H1 (cell line): ENCODE measurements around the gene ADAMTSL2. TPM values are rescaled to one million over a fixed set of nuclear protein-coding genes. Genes with fewer than 3 reads are reported as not detected.

Source experiments
- CTCF ChIA-PET: fragments of 300-600 bp; sonication (Branson Sonifier 250); formaldehyde crosslinking; loops from one replicate; lab custom pipeline; 2021; ENCODE audit not compliant: partially characterized antibody; lab: Charles Lee
- POLR2A ChIA-PET: fragments of 300-600 bp; sonication (Branson Sonifier 250); formaldehyde crosslinking; loops from one replicate; lab custom pipeline; 2021; ENCODE audit warnings: inconsistent platforms; ENCODE audit not compliant: partially characterized antibody; lab: Charles Lee
- DNase-seq, 2 experiments: peaks; one replicate each; pipeline versions ENCODE4 v3.0.0 to v3.0.0-alpha.2; 2010 to 2022; ENCODE audit warnings: low spot score in 2 of 2, low read depth in 1 of 2, mixed read lengths in 1 of 2
- FAIRE-seq: peaks from 2 replicates; lab custom pipeline; 2011; peaks lifted over from hg19 to GRCh38; lab: Jason Lieb, UNC
- H2AFZ ChIP-seq: 2 replicates; pipeline ENCODE4 v1.8.1; 2012; ENCODE audit warnings: low read length, inconsistent platforms
- H2AK5ac ChIP-seq: 2 replicates; pipeline ENCODE4 v1.6.1; 2013; ENCODE audit warnings: low read depth, low read length
- H2BK120ac ChIP-seq: replicated peaks from 2 replicates; pipeline ENCODE3; 2013; ENCODE audit warnings: low read depth, low read length, inconsistent platforms
- H2BK12ac ChIP-seq: 2 replicates; pipeline ENCODE4 v1.6.1; 2013; ENCODE audit warnings: low read depth, low read length
- H2BK15ac ChIP-seq: 2 replicates; pipeline ENCODE4 v1.6.1; 2013; ENCODE audit warnings: low read length
- H2BK20ac ChIP-seq: 2 replicates; pipeline ENCODE4 v1.6.1; 2013; ENCODE audit warnings: low read length
- H2BK5ac ChIP-seq: 2 replicates; pipeline ENCODE4 v1.6.1; 2013; ENCODE audit warnings: low read depth, low read length
- H3K14ac ChIP-seq: 2 replicates; pipeline ENCODE4 v1.6.1; 2013; ENCODE audit warnings: inconsistent platforms; ENCODE audit not compliant: insufficient read length
- H3K18ac ChIP-seq: 2 replicates; pipeline ENCODE4 v1.6.1; 2013; ENCODE audit warnings: low read length; ENCODE audit errors: extremely low read depth
- H3K23ac ChIP-seq: 2 replicates; pipeline ENCODE4 v1.6.1; 2013; ENCODE audit warnings: inconsistent platforms; ENCODE audit not compliant: insufficient read length
- H3K23me2 ChIP-seq: 2 replicates; pipeline ENCODE4 v1.6.1; 2013; ENCODE audit warnings: low read depth, low read length
- H3K27ac ChIP-seq: 2 replicates; pipeline ENCODE4 v1.6.1; 2011; ENCODE audit warnings: low read depth, low read length, inconsistent platforms
- H3K27me3 ChIP-seq, 4 experiments: replicated peaks in 1 of 4; 1 replicate in 1 of 4; 2 replicates in 3 of 4; pipeline versions ENCODE4 v1.6.1 to v1.8.1; 2011 to 2013; ENCODE audit warnings: low read length in 3 of 4, mild to moderate bottlenecking in 3 of 4, inconsistent platforms in 2 of 4, mixed read lengths in 2 of 4, moderate library complexity in 1 of 4; ENCODE audit not compliant: control insufficient read depth in 3 of 4, insufficient read depth in 3 of 4; ENCODE audit errors: extremely low read depth in 1 of 4
- H3K36me3 ChIP-seq, 4 experiments: 2 replicates each; pipeline versions ENCODE4 v1.6.1 to v1.8.1; 2011 to 2013; ENCODE audit warnings: mild to moderate bottlenecking in 4 of 4, low read length in 3 of 4, moderate library complexity in 2 of 4, control low read depth in 1 of 4, inconsistent platforms in 1 of 4; ENCODE audit not compliant: insufficient read depth in 4 of 4, control insufficient read depth in 2 of 4
- H3K4ac ChIP-seq: replicated peaks from 2 replicates; pipeline ENCODE3; 2013; ENCODE audit warnings: low read length, low read depth, mixed read lengths, inconsistent platforms; ENCODE audit not compliant: insufficient read length
- H3K4me1 ChIP-seq, 4 experiments: replicated peaks in 1 of 4; 1 replicate in 1 of 4; 2 replicates in 3 of 4; pipeline versions ENCODE4 v1.6.1 to v1.8.1; 2011 to 2013; ENCODE audit warnings: low read length in 3 of 4, inconsistent platforms in 2 of 4, mixed read lengths in 1 of 4; ENCODE audit not compliant: insufficient read depth in 4 of 4, control insufficient read depth in 3 of 4
- H3K4me2 ChIP-seq, 2 experiments: 2 replicates each; pipeline versions ENCODE4 v1.6.1 to v1.8.1; 2011 to 2013; ENCODE audit warnings: low read depth in 2 of 2, low read length in 2 of 2, control low read depth in 1 of 2, inconsistent platforms in 1 of 2, mild to moderate bottlenecking in 1 of 2; ENCODE audit not compliant: insufficient read depth in 1 of 2
- H3K4me3 ChIP-seq, 4 experiments: fragments of 200-600, 300-600 bp in 1 of 4; sonication (generic), shearing (Covaris generic), sonication (Bioruptor Twin) in 1 of 4; 2 replicates each; pipeline versions ENCODE4 v1.5.1 to v1.8.1; 2011 to 2016; ENCODE audit warnings: low read length in 4 of 4, low read depth in 3 of 4, control low read depth in 2 of 4, inconsistent platforms in 2 of 4, mild to moderate bottlenecking in 2 of 4, mixed read lengths in 1 of 4, moderate library complexity in 1 of 4; ENCODE audit not compliant: insufficient read depth in 2 of 4; ENCODE audit errors: extremely low read depth in 1 of 4
- H3K56ac ChIP-seq: replicated peaks from 2 replicates; pipeline ENCODE3; 2013; ENCODE audit warnings: low read depth, mild to moderate bottlenecking, mixed read lengths, low read length, inconsistent platforms; ENCODE audit not compliant: insufficient read length
- H3K79me1 ChIP-seq: 2 replicates; pipeline ENCODE4 v1.6.1; 2013; ENCODE audit warnings: low read depth, low read length, control low read depth
- H3K79me2 ChIP-seq, 2 experiments: 2 replicates each; pipeline versions ENCODE4 v1.6.1 to v1.8.1; 2012 to 2013; ENCODE audit warnings: low read length in 2 of 2, mild to moderate bottlenecking in 2 of 2, inconsistent platforms in 1 of 2; ENCODE audit not compliant: insufficient read depth in 2 of 2, control insufficient read depth in 1 of 2
- H3K9ac ChIP-seq, 4 experiments: replicated peaks in 1 of 4; 1 replicate in 1 of 4; 2 replicates in 3 of 4; pipeline versions ENCODE4 v1.6.1 to v1.8.1; 2011 to 2013; ENCODE audit warnings: low read depth in 3 of 4, low read length in 3 of 4, control low read depth in 2 of 4, mild to moderate bottlenecking in 2 of 4, moderate library complexity in 2 of 4, inconsistent platforms in 1 of 4; ENCODE audit errors: extremely low read depth in 1 of 4
- H3K9me3 ChIP-seq, 2 experiments: 2 replicates each; pipeline versions ENCODE4 v1.6.1 to v1.8.1; 2012 to 2013; ENCODE audit warnings: mild to moderate bottlenecking in 2 of 2, moderate library complexity in 2 of 2, control low read depth in 1 of 2, inconsistent platforms in 1 of 2, low read depth in 1 of 2, low read length in 1 of 2, mixed read lengths in 1 of 2; ENCODE audit not compliant: insufficient read depth in 2 of 2
- H4K20me1 ChIP-seq, 2 experiments: replicated peaks in 1 of 2; 2 replicates each; pipeline versions ENCODE3 to v1.8.1; 2011 to 2013; ENCODE audit warnings: inconsistent platforms in 2 of 2, low read length in 2 of 2, mild to moderate bottlenecking in 1 of 2; ENCODE audit not compliant: insufficient read depth in 2 of 2, control insufficient read depth in 1 of 2
- H4K5ac ChIP-seq: 2 replicates; pipeline ENCODE4 v1.6.1; 2013; ENCODE audit warnings: low read length, low read depth, mixed read lengths, inconsistent platforms; ENCODE audit not compliant: insufficient read length
- H4K8ac ChIP-seq: 2 replicates; pipeline ENCODE4 v1.8.0; 2013; ENCODE audit warnings: mild to moderate bottlenecking, moderate library complexity, low read length, inconsistent platforms; ENCODE audit not compliant: insufficient read depth; ENCODE audit errors: extremely low read depth
- H4K91ac ChIP-seq: replicated peaks from 2 replicates; pipeline ENCODE3; 2013; ENCODE audit warnings: low read length, mixed read lengths, inconsistent platforms; ENCODE audit not compliant: insufficient read length
- BACH1 ChIP-seq: IDR thresholded peaks from 2 replicates; pipeline ENCODE4 v1.6.1; 2012; ENCODE audit warnings: low read length, improper control_type of control experiment
- CBX5 ChIP-seq: fragments of 300-800, 300-1000 bp; sonication (generic); IDR thresholded peaks from 2 replicates; pipeline ENCODE4 v1.7.1; 2016; ENCODE audit warnings: antibody characterized with exemption, low read length, low read depth
- GTF2F1 ChIP-seq: IDR thresholded peaks from 2 replicates; pipeline ENCODE4 v1.6.1; 2012; ENCODE audit warnings: low read depth, low read length, improper control_type of control experiment, borderline replicate concordance
- SAP30 ChIP-seq: fragments of 300-600 bp; sonication (generic); IDR thresholded peaks from 2 replicates; pipeline ENCODE4 v1.7.1; 2012; ENCODE audit warnings: low read length, moderate library complexity, mild to moderate bottlenecking, inconsistent platforms; ENCODE audit not compliant: insufficient read depth, insufficient replicate concordance
- SP1 ChIP-seq: IDR thresholded peaks from 2 replicates; pipeline ENCODE4 v1.6.1; 2011; ENCODE audit warnings: low read depth, low read length
- TCF12 ChIP-seq: IDR thresholded peaks from 2 replicates; pipeline ENCODE4 v1.6.1; 2011; ENCODE audit warnings: low read depth, mild to moderate bottlenecking, low read length
- WGBS, 2 experiments: shearing (Covaris generic) in 1 of 2; methylation state at CpG; one replicate each; pipeline versions ENCODE4 v1.1.6 to v1.1.7; 2013 to 2015; ENCODE audit warnings: low lambda C conversion rate in 2 of 2, mixed read lengths in 2 of 2, inconsistent platforms in 1 of 2, low coverage in 1 of 2, missing lambda C conversion rate in 1 of 2; ENCODE audit not compliant: insufficient replicate concordance in 2 of 2, insufficient coverage in 1 of 2, insufficient read length in 1 of 2; ENCODE audit errors: extremely low coverage in 1 of 2, missing lambda C conversion rate in 1 of 2; 5-methylcytosine and 5-hydroxymethylcytosine counted together
- polyA plus RNA-seq, 7 experiments: library from polyadenylated mRNA; depleted of rRNA in 3 of 7; stranded (reverse) in 5 of 7; unstranded in 2 of 7; fragments of >200 nt in 5 of 7; fragments of 200-250 nt in 2 of 7; gene quantifications; 1 replicate in 5 of 7; 2 replicates in 1 of 7; 4 replicates in 1 of 7; pipeline versions ENCODE4 v1.2.1 to v1.2.3, GENCODE V29; 2011 to 2013; ENCODE audit warnings: missing spikeins in 2 of 7, mixed read lengths in 2 of 7
- total RNA-seq: library from RNA; stranded (reverse); fragmentation: NEBNext Ultra II Directional; extraction: Animal tissue kit (Norgen Biotek cat#: 25700); gene quantifications from 2 replicates; pipeline ENCODE4 v1.2.1, GENCODE V29; 2021
- TF ChIP-seq, protein P1 (sequence below): IDR thresholded peaks from 2 replicates; pipeline ENCODE4 v1.6.1; 2012; ENCODE audit warnings: inconsistent platforms
- TF ChIP-seq, protein P2 (sequence below): IDR thresholded peaks from 2 replicates; pipeline ENCODE4 v1.6.1; 2012; ENCODE audit warnings: low read length, inconsistent platforms

ADAMTSL2 gene
- total and polyA plus RNA-seq, 2 of the 8 experiments (the other 6 are each of a cell fraction or from before 2014, with no cell fraction given) = 0.74 to 0.76 TPM

DNA sequence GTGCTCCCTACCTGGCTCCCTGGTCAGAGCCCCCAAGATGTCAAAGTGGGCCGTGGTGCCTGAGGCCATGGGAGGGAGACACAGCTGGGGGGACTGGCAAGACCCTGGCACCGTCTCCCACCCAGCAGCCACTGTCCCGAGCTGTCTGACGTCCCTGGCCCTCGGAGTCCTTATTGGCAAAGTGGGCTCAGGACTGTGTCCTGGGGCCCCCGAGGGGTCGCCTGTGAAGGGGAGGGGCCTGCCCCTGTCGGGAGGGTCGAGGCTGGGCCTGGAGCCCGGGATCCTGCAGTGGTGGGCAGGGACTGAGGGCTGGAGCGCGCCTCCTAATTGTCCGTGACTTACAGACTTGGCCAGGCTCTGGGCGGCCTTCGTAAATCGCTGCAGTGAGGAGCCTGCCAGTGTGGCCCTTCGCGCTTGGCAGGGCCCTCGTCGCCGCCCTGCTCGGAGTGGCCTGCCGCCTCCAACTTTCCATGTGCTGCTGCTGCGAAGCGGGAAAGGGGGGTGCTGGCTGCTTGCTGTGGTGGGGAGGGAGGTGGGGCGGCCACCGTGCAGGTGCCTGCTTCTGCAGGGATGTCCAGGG lies 23.5 kb upstream of the ADAMTSL2 start:
- ChIA-PET POLR2A (no interaction called here), CTCF (interaction anchor here (1.9 kb wide), 1 partner anchor 20 kb away, joined by 10 read pairs; no protein-coding TSS in a partner anchor)
- no peak overlapping the region for H4K8ac ChIP-seq
- TF ChIP-seq TCF12 (no peak), SAP30 (no peak), SP1 (no peak), GTF2F1 (no peak), BACH1 (no peak), CBX5 (no peak)
- TF ChIP-seq, protein P1, sequence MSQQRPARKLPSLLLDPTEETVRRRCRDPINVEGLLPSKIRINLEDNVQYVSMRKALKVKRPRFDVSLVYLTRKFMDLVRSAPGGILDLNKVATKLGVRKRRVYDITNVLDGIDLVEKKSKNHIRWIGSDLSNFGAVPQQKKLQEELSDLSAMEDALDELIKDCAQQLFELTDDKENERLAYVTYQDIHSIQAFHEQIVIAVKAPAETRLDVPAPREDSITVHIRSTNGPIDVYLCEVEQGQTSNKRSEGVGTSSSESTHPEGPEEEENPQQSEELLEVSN = peak; percentile 70
- TF ChIP-seq, protein P2, sequence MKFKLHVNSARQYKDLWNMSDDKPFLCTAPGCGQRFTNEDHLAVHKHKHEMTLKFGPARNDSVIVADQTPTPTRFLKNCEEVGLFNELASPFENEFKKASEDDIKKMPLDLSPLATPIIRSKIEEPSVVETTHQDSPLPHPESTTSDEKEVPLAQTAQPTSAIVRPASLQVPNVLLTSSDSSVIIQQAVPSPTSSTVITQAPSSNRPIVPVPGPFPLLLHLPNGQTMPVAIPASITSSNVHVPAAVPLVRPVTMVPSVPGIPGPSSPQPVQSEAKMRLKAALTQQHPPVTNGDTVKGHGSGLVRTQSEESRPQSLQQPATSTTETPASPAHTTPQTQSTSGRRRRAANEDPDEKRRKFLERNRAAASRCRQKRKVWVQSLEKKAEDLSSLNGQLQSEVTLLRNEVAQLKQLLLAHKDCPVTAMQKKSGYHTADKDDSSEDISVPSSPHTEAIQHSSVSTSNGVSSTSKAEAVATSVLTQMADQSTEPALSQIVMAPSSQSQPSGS = no peak
- no peak overlapping the region for H2BK15ac ChIP-seq
- no peak for DNase-seq
- H3K36me3 ChIP-seq = no peaks in the 10 kb centered on the region; a peak in 1 of 8 replicates
- H2AFZ ChIP-seq = no peak overlapping the region
- peaks cover 10% of the 10 kb centered on the region for H3K23me2 ChIP-seq
- H3K14ac ChIP-seq = no peak overlapping the region
- H3K9me3 ChIP-seq = peaks cover 0 to 3% of the 10 kb centered on the region in 2 experiments; a peak in 1 of 4 replicates
- H2BK120ac ChIP-seq = no peak overlapping the region
- no peak overlapping the region for H4K91ac ChIP-seq
- no peak overlapping the region for H3K4ac ChIP-seq
- no peak for FAIRE-seq
- H3K4me3 ChIP-seq = no peak overlapping the region
- H2BK12ac ChIP-seq = no peak overlapping the region
- H3K27ac ChIP-seq = no peak overlapping the region
- H4K20me1 ChIP-seq = peaks cover 0 to 7% of the 10 kb centered on the region in 2 experiments
- no peak overlapping the region for H3K23ac ChIP-seq
- H3K27me3 ChIP-seq = peaks cover 0 to 2% (median 0%) of the 10 kb centered on the region in 4 experiments; a peak in 2 of 7 replicates
- no peak overlapping the region for H3K4me2 ChIP-seq
- H3K9ac ChIP-seq = no peak overlapping the region
- no peak overlapping the region for H2BK20ac ChIP-seq
- H3K79me1 ChIP-seq = no peaks in the 10 kb centered on the region
- H2BK5ac ChIP-seq = no peak overlapping the region
- no peak overlapping the region for H4K5ac ChIP-seq
- no peak overlapping the region for H3K56ac ChIP-seq
- WGBS, 2 experiments = 94% methylated on average over 27 of the region's 27 CpGs; no CpG with 5 or more reads in 1 of the 2 experiments
- H3K79me2 ChIP-seq = no peaks in the 10 kb centered on the region
- H3K4me1 ChIP-seq = peaks cover 0 to 22% (median 14%) of the 10 kb centered on the region in 4 experiments; a peak in 6 of 7 replicates
- H2AK5ac ChIP-seq = no peak overlapping the region
- H3K18ac ChIP-seq = no peak overlapping the region; the same call in none of the 2 replicates
